ENCODE data around the gene USHBP1.

The USHBP1 gene, protein sequence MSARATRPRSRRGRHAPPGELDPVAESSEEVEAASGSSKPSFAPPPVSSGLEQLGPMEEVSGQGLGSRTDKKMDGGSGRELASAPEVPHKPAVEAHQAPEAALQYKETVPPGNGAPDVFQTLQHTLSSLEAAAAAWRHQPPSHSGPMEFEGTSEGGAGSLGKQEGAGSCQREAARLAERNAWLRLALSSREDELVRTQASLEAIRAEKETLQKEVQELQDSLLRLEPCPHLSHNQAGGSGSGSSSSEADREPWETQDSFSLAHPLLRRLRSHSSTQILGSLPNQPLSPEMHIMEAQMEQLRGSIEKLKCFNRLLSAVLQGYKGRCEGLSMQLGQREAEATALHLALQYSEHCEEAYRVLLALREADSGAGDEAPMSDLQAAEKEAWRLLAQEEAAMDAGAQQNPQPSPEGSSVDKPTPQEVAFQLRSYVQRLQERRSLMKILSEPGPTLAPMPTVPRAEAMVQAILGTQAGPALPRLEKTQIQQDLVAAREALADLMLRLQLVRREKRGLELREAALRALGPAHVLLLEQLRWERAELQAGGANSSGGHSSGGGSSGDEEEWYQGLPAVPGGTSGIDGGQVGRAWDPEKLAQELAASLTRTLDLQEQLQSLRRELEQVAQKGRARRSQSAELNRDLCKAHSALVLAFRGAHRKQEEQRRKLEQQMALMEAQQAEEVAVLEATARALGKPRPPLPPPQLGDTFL

DNA sequence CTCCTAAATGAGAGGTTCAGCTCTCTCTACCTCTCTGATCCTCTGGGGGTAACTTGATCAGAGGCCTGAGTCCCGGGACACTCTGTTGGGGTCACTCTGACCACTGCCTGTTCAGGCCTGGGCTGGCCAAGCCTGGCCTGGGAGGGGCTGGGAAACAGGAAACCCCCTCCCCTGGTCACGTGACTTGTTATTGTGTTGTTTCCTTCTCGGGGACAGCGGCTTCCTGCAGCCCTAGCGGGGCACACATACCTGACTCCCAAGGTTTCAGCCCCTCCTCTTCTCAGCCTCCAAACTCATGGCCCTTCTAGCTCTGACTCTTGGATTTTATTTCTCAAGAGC is at the start of gene USHBP1:
Gene USHBP1 (minus strand): TSS at position 105 of the 339 bp plus-strand sequence. CDS start 446 bp downstream, outside the sequence.
- DNase-seq = no peak

DNA sequence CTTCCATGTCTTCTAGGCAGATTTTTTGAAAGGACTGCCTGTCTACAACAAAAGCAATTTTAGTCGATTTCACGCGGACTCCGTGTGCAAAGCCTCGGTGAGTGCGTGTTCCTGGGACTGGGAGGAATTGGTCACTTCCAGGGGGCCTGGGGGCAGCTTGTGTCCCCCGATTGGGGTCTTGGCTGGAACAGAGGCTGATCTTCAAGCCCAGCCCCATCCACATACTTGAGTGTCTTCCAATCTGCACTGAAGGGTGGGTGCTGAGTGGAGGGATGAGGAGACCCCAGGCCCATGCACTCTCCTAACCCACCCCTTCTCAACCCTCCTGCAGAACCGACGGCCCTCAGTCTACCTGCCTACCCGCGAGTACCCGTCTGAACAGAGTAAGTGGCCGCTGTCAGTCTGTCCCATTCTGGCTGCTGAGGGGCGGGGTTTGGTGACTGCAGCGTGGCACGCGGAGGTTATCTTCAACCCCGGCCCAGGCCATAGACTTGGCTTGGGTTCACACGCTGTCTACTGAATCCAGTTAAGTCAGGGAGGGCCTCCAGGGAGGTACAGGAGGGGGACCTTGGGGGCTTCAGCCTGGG is 49.6 kb upstream of the USHBP1 start:
- DNase-seq = no peak

DNA sequence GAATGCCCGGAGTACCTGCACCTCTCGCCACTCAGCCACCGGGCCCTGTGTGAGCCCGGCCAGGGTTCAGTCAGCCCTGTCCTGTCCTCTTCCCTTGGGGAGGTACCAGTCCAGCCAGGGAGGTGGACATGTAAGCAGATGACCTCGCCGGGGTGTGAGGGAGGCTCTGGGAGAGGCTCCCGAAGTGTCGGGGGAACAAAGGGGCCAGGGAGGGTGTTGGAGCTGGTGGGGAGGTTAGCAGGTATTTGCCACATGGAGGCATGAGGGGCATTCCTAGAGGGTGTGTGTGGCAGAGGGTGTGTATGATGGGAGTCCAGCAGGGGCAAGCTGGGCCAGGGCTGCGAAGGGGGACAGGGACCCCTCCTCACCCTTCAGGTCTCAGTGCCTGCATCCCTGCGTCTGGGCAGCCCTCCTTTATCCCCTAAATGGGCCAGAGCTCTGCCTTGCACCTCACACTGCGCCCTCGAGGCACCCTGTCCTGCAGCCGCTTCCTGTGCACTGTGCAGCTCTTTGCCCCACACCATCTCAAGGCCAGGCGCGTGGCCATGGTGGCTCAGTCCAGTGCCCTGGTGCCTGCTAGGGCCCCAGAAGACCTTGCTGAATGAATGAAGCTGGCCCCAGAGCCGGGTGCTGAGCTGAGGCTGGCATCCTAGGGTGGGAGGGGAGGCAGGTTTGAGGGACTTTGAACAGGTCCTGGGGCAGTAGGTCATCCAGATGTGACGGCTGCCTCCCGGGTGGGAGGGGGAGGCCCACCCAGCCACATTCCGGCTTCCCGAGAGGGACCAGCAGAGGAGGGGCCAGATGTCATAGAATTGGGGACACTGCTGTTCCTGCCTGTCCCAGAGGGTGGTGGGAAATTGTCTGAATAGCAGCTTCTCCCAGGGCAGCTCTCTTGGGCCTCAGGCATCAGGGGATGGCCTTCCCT is 47.9 kb upstream of the USHBP1 start:
- no peak for DNase-seq

DNA sequence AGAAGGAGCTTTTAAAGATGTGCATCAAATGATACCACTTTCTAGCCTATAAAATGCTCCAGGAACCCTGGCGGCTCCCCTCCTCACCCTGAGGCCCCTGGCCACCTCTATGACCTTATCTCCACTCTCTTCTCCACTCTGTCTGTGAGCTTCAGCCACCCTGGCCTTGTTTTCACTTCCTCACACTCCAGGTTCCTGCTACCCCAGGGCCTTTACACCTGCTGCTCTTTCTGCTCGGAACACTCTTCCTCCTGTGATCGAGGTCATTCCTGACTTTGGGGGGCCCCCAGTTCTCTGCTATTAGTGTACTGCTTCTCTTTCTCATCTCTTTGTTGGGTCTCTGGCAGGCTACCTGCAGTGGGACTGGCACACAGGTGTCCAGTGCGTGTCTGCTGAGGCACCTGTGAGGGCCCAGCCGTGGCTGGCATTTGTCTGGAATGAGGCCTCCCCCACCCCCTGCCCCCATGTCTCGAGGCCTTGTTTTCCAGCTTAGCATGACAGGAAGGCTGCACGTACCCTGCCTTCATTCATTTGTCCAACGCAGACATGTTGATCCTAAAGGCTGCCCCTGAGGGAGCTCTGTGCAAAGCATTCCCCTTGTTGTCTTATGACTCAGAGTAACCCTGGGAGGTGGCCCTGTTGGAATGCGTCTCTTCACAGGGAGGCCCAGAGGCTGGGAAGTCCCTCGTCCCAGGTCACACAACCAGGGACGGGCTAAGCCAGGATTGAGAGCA is 47.1 kb upstream of the USHBP1 start:
- DNase-seq = no peak

DNA sequence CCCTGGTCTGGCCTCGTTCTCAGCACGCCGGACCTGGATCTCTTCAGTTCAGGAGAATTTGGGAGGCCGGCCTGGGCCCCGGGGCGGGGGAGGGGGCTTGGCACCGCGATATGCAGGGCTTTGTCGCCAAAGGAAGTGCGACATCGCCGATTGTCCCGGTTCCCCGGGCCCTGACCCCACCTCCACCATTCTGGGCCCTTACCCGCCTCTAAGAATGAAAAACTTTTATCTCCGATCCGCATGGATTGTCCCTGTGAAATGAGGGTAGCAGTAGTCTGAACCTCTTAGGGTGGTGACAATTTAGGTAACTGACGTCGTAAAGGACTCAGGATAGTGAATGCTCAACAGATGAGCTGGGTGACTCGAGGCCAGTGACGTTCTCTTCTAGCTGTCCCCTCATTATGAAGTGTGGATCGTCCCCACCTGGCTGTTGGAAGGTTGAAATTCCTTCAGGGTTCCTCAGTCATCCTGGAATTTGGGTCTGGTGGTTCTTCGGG is 45.5 kb upstream of the USHBP1 start:
- DNase-seq = no peak

DNA sequence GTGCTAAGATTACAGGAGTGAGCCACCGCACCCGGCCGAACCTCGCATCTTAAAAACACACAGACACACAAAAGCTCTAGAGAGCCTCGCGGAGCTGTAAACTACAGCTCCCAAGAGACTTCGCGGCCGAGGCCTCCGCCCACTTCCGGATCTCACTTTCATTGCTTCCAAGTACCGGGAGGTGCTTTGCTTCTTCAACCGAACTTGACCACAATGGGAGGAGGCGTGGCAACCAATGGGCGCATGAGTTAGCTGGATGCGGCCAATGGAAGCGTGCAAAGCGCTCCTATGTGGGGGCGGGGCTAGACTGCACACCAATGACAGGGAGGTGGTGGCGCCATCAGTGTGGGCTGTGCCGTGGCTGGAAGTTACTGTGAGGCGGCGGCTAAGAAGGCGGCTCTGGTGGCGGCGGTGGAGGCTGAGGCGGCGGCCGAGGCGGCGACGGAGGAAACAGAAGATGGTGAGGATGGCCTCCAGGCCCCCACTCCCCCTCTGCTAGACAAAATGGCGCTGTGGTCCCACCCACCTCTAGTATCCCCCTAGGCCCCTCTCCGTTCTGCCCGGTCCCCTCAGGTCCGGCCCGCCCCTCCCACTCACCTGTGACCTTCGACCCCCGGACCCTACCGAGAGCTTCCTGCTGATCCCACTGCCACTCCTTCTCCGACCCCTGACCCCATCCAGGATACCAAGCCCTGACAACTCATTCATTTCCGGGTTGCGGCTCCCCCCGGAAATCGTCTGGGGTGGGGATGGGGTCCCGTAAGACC is 44.8 kb upstream of the USHBP1 start, which contains the start of gene DDA1:
Gene DDA1 (plus strand): TSS at position 366 of the 767 bp plus-strand sequence. CDS start 92 bp downstream, at position 458.
- peak; percentile 99 for DNase-seq

DNA sequence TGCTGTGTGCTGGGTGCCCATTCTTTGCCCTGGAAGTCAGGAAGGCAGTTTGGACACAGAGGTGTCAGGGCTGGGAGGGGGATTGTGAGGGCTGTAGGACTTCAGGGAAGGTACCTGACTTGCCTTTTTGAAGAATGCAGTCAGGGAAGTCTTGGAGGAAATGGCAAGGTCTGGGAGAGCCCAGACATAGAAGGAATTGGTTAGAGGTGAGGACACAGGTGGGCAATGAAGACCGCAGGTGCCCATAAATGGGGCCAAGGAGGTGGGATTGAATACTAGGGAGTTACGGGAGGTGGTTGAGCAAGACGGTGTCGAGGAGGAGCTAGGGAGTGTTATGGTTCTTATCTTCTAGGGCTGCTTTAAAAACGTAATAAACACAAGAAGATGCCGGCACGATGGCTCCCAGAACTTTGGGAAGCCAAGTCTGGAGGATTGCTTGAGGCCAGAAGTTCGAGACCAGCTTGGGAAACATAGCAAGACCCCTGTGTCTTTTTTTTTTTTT is 43.4 kb upstream of the USHBP1 start:
- DNase-seq = no peak

DNA sequence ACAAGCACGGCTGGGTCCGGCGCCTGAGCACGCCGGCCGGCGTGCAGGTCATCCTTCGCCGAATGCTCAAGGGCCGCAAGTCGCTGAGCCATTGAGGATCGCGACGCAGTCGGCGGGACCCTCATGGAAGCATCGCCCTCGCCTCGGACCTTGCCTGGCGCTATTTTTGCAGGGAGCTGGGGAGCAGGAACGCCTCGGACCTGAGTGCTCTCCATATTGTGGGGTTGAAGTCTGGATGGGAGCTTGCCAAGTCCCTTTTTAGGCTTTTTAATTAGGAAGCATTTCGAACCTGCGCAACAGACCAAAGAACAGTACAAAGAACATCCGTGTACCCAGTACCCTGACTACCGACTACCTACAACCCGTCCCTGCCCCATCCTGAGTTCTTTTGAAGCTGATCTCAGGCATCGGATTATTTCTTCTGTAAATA is 41.8 kb upstream of the USHBP1 start:
- DNase-seq = no peak

DNA sequence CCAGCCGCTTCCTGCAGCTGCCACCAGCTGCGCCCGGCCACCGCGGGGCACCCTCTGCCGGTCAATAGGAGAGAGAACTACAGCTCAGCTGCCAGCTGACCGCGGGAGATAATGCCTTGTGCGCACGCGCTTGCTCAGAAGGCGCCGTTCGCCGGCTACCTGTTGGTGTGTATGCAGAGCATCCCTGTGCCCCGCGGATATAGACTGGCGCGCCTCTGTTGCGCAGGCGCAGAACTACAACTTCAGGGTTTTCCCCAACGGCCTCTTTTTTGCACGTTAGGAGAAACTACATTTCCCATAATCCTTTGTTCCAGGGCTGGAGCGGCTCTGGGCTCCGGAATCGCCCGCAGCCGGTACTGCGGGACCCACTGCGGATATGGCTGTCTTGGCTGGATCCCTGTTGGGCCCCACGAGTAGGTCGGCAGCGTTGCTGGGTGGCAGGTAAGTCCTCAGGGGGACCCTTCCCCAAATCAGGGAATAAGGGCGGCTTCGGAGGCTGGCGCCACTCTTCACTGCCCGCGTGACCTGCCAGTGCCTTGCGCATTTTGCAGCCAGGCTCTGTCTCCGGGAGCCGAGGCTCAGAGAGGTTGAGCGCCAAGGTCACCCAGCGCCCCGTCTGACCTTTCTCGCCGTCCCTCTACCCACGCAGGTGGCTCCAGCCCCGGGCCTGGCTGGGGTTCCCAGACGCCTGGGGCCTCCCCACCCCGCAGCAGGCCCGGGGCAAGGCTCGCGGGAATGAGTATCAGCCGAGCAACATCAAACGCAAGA is 41.2 kb upstream of the USHBP1 start, which contains the start of gene MRPL34:
Gene MRPL34 (plus strand): TSS at position 356 of the 768 bp plus-strand sequence. CDS start 21 bp downstream, at position 377.
- peak; percentile 88 to 90 for DNase-seq

DNA sequence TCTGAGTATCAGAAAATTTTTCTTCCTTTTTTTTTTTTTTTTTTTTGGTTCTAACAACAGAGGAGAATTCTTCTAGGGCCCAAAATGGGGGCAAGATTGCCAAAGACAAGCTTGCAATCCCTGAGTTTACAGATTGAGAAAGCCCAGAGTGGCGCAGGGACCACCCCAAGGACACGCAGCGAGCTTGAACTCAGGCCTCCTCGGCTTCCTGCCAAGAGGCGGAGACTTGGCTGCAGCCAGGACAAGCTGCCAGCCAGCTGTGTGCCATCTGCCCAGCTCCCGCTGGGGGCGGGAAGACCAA is 40.6 kb upstream of the USHBP1 start:
- DNase-seq = no peak

DNA sequence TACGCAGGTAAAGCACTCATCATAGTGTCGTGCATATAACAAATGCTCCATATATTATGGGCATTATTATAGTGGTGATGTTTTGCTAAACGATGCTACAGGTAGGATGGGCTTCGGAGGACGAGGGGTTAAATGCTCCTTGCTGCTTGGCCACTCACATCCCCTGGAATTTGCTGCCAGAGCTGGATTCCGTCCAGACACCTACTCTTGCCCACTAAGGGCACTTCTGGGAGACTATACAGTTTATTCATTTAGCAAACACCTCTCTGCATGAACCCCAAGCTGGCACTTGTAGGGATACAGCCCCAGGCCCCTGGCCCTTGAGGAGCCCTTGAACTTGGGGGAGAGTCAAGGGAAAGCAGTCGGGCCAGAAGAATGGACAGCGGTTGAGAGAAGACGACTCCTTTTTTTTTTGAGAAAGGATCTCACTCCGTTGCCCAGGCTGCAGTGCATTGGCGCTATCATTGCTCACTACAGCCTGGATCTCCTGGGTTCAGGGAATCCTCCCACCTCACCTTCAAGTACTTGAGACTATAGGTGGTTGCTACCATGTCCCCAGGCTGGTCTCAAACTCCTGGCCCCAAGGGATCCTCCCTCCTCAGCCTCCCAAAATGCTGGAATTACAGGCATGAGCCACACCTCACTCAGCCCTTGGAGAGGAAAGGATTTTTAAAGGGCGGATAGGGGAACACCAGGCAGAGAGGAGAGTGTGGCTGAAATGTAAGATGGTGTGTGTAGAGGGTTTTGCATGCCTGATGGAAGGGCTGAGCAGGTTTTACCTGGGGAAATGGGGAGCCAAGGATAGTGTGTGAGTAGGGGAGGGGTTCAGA is 40.1 kb upstream of the USHBP1 start:
- no peak for DNase-seq

DNA sequence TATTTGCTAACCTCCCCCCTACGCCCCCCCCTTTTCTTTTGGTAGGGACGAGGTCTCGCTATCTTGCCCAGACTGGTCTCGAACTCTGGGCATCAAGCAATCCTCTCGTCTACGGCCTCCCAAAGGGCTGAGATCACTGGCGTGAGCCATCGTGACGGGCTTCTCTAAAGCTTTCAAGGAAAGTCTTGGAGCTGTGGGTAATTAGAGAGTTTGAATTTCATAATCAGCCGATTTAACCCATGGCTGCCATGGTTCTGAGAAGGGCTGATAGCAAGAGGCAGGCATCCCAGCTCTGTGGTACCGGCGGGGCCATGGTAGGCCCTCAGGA is 39.4 kb upstream of the USHBP1 start:
- DNase-seq = no peak

DNA sequence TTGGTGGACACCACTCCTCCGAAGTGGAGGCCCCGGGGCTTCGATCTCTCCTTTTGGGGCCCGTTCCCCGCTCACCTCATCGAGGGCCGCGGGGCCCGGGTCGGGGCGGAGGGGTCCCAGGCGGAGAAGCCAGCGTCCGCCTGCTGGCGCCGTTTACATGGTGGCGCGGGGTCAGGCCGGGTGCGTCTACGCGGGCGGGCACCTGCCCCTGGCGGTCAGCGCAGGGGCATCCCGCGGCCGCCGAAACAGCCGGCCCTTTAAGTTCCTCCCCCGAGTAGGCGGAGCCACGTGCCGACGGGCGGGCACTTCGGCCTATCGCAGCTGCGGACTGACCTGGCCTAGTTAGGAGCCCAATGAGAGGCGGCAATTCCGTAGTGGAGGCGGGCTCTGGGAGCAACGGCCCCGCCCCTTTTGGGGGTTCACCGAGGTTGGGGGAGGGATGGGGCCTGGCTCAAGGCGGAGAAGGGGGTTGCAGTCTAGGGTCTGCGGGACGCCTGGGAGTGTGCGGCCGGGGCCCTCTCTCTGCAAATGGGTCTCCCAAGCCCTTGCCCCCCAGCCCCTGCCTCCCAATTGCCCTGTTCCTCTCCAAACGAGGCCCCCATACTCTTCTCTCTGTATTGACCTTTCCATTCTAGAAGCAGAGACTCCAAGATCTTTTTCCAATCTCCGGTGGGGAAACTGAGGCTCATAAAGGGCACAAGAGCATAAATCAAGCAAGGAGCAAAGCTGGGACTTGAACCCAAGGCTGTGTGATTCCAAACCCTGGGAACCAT is 38.8 kb upstream of the USHBP1 start, which contains the start of gene ABHD8:
Gene ABHD8 (minus strand): TSS at position 259 of the 773 bp plus-strand sequence. CDS start 1,809 bp downstream, outside the sequence.
- DNase-seq = peak; percentile 92

DNA sequence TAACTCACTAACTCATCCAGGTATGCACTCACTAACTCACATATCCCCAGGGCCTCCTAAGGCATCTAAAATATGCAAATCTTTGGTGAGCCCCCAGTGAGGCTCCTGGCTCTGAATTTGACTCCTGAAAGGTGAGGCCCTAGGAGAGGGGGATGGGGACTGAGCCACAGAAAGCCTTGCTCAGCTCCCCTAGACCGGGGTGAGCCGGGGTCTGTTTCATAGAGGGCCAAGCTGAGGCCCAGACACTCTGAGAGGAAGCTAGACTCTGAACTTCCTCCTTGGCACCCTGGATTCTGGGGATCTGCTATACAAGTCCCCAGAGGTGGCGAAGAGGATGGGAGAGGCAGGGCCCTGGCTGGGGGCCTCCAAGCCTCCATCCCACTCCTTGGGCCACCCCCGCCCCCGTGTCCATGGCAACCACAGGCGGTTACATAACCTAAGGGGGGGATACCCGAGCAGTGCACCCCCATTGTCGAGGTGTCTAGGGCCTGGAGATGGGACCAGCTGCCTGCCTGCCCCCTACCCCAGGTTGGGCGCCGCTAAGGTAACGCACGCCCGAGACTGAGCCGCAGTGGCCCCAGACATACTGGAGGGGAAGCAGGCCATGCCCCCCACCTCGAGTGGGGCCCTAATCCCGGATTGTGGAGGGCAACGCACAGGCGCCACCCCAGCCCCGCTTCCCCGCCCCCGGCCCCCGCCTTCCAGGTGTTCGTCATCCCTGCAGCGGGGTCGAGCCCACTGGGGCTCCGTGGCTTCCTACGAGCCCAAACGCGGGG is 38.0 kb upstream of the USHBP1 start:
- peak; percentile 25 to 28 for DNase-seq

DNA sequence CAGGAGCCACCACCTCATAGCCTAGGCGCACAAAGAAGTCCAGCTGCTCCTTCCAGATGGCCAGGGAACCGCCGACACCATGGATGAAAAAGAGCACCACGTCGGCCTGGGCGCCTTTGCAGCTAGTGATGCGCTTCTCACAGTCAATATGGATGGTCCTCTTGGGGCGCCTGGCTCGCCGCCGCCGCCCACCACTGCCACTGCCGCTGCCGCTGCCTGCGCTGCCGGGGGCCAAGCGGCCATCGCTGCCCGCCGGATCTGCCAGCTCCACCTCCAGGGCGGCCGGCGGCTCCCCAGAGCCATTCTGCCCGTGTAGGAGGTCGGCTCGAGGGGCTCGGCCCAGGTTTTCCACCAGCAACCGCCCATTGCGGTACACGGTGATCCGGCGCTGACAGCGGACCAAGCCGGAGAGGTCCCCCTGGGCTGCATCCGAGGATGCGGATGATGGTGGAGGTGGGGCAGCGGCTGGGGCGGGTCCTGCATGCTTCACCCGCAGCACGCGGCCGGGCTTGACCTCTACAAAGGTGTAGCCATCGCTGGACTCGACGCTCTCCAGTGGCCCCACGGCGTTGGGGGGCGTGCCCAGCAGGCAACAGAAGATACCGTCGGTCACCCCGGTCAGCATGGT is 36.6 kb upstream of the USHBP1 start:
- DNase-seq = no peak

DNA sequence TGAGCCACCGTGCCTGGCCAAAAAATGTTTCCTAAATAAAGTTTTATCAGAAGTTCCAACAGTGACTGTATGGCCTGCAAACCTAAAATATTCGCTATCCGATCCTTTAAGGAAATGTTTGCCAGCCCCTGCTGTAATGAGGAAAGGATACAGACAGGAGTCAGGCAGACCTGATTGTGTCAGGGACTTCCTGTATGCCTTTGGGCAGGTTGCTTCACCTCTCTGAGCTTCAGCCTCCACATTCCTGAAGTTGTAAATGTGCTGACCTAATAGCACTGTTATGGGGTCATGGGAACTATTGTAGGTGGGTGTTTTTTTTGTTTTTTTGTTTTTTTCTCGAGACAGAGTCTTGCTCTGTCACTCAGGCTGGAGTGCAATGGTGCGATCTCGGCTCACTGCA is 32.4 kb upstream of the USHBP1 start:
- DNase-seq = no peak

DNA sequence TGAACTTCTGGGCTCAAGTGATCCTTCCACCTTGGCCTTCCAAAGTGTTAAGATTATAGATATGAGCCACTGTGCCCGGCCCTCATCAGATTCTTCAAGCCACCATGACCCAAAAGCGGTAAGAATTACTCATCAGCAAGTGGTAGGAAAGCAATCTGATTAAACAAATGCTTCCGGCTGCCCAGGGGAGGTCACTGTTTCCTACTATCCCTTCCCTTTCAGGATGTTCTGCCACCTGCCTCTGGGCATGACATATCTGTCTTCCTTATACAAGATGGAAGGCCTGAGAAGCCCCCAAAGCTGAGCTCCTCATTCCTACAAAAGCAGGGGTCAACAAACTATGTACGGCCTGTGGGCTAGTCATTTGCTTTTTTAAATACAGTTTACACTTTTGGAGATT is 31.7 kb upstream of the USHBP1 start:
- DNase-seq = no peak

Data from activated CD4-positive, alpha-beta T cell treated with anti-CD3 and anti-CD28 coated beads, Interleukin-2, amount 50 U/mL, for 4 hours (primary cell).